Effector memory CD4-positive, alpha-beta T cell (primary cell): Measurements from ENCODE around the gene STK25.
"Not testable (repeated sequence)": the region's sequence is repeated elsewhere in the genome, so short reads cannot be mapped to it uniquely, and the experiment has no call there.

Experiments
- DNase-seq, 3 donors: peaks; one replicate each; pipeline ENCODE4 v3.0.0-alpha.2; 2020
- H3K27ac ChIP-seq: 2 replicates; pipeline ENCODE4 v1.7.0; 2013; ENCODE audit warnings: mild to moderate bottlenecking, low read length, moderate library complexity; ENCODE audit not compliant: insufficient read depth, poor library complexity, severe bottlenecking
- H3K27me3 ChIP-seq: replicated peaks from 2 replicates; pipeline ENCODE4 v1.7.0; 2013; ENCODE audit warnings: mild to moderate bottlenecking, low read length; ENCODE audit not compliant: insufficient read depth, control insufficient read depth, poor library complexity, severe bottlenecking
- H3K36me3 ChIP-seq: 2 replicates; pipeline ENCODE4 v1.7.0; 2013; ENCODE audit warnings: mild to moderate bottlenecking, low read length, moderate library complexity; ENCODE audit not compliant: control insufficient read depth, insufficient read depth
- H3K4me1 ChIP-seq: 2 replicates; pipeline ENCODE4 v1.7.0; 2013; ENCODE audit warnings: low read length, mild to moderate bottlenecking; ENCODE audit not compliant: control insufficient read depth, insufficient read depth, poor library complexity, severe bottlenecking
- H3K4me3 ChIP-seq: 2 replicates; pipeline ENCODE4 v1.7.0; 2013; ENCODE audit warnings: low read length, low read depth, mild to moderate bottlenecking; ENCODE audit not compliant: insufficient read depth, poor library complexity, severe bottlenecking
- H3K9me3 ChIP-seq: 2 replicates; pipeline ENCODE4 v1.7.0; 2013; ENCODE audit warnings: mild to moderate bottlenecking, low read length, moderate library complexity; ENCODE audit not compliant: control insufficient read depth

Gene STK25

GRCh38 chr2:241463276-241464135, 44.9 kb downstream of the STK25 start:
- H3K4me3 ChIP-seq = no peak overlapping the region
- H3K4me1 ChIP-seq = no peaks in the 10 kb centered on the region
- H3K9me3 ChIP-seq = no peaks in the 10 kb centered on the region
- H3K27me3 ChIP-seq = no peaks in the 10 kb centered on the region
- no peak for DNase-seq
- no peak overlapping the region for H3K27ac ChIP-seq
- H3K36me3 ChIP-seq = no peaks in the 10 kb centered on the region

- Histone ChIP-seq H3K4me3 (no peak overlapping the region), H3K9me3 (no peaks in the 10 kb centered on the region), H3K27me3 (no peaks in the 10 kb centered on the region), H3K36me3 (no peaks in the 10 kb centered on the region), H3K4me1 (no peaks in the 10 kb centered on the region), H3K27ac (no peak overlapping the region)
- DNase-seq = no peak
These were observed 46.4 kb downstream of the STK25 start for GRCh38 chr2:241461693-241462677.

GRCh38 chr2:241460631-241461030, 47.8 kb downstream of the STK25 start:
- H3K27me3 ChIP-seq = no peaks in the 10 kb centered on the region

GRCh38 chr2:241459520-241459919, 48.9 kb downstream of the STK25 start:
- Histone ChIP-seq H3K27ac (no peak overlapping the region), H3K4me1 (no peaks in the 10 kb centered on the region), H3K36me3 (no peaks in the 10 kb centered on the region), H3K9me3 (no peaks in the 10 kb centered on the region), H3K4me3 (no peak overlapping the region), H3K27me3 (no peaks in the 10 kb centered on the region)
- no peak for DNase-seq

More at GRCh38 chr2:241460631-241461030, 47.8 kb downstream of the STK25 start:
- H3K36me3 ChIP-seq = no peaks in the 10 kb centered on the region
- H3K4me3 ChIP-seq = no peak overlapping the region
- DNase-seq = no peak
- no peaks in the 10 kb centered on the region for H3K9me3 ChIP-seq
- no peaks in the 10 kb centered on the region for H3K4me1 ChIP-seq
- no peak overlapping the region for H3K27ac ChIP-seq

- no peak overlapping the region for H3K27ac ChIP-seq
- no peaks in the 10 kb centered on the region for H3K9me3 ChIP-seq
- no peak for DNase-seq
- H3K4me3 ChIP-seq = no peak overlapping the region
- no peaks in the 10 kb centered on the region for H3K27me3 ChIP-seq
- H3K4me1 ChIP-seq = no peaks in the 10 kb centered on the region
- no peaks in the 10 kb centered on the region for H3K36me3 ChIP-seq
These were observed 49.7 kb downstream of the STK25 start for GRCh38 chr2:241458687-241459086.

- Histone ChIP-seq H3K27me3 (no peaks in the 10 kb centered on the region), H3K9me3 (no peaks in the 10 kb centered on the region), H3K27ac (no peak overlapping the region), H3K4me1 (no peaks in the 10 kb centered on the region), H3K4me3 (no peak overlapping the region), H3K36me3 (no peaks in the 10 kb centered on the region)
- no peak for DNase-seq
These were observed 51.8 kb downstream of the STK25 start for GRCh38 chr2:241456546-241456945.

- no peak overlapping the region for H3K27ac ChIP-seq
- H3K36me3 ChIP-seq = no peaks in the 10 kb centered on the region
- no peak for DNase-seq
These were observed 53.4 kb downstream of the STK25 start for GRCh38 chr2:241454837-241455485.

GRCh38 chr2:241453919-241454318, 54.5 kb downstream of the STK25 start:
- DNase-seq, H3K27me3 ChIP-seq, H3K9me3 ChIP-seq, H3K27ac ChIP-seq, H3K4me1 ChIP-seq, H3K4me3 ChIP-seq, H3K36me3 ChIP-seq: not testable (repeated sequence)

More at GRCh38 chr2:241454837-241455485, 53.4 kb downstream of the STK25 start:
- H3K4me3 ChIP-seq = no peak overlapping the region
- no peaks in the 10 kb centered on the region for H3K27me3 ChIP-seq
- no peaks in the 10 kb centered on the region for H3K9me3 ChIP-seq
- H3K4me1 ChIP-seq = no peaks in the 10 kb centered on the region

- H3K27me3 ChIP-seq = peaks cover 6% of the 10 kb centered on the region
- H3K4me3 ChIP-seq = no peak overlapping the region
- no peak overlapping the region for H3K27ac ChIP-seq
- no peaks in the 10 kb centered on the region for H3K4me1 ChIP-seq
- H3K9me3 ChIP-seq = no peaks in the 10 kb centered on the region
- no peak for DNase-seq
- H3K36me3 ChIP-seq = no peaks in the 10 kb centered on the region
These were observed 56.4 kb downstream of the STK25 start for GRCh38 chr2:241451840-241452506.
